NB4 (cell line): ENCODE results near the gene HES4.

ENCODE experiments used
- DNase-seq: peaks from one replicate; pipeline ENCODE4 v3.0.0; 2010; ENCODE audit warnings: low read depth
- H3K4me3 ChIP-seq: one replicate; pipeline ENCODE4 v1.5.1; 2011; ENCODE audit warnings: mild to moderate bottlenecking, low read depth, low read length, moderate library complexity
- MYC ChIP-seq: IDR thresholded peaks from 2 replicates; pipeline ENCODE4 v1.6.1; 2011; ENCODE audit warnings: low read depth, low read length
- POLR2A ChIP-seq: IDR thresholded peaks from 2 replicates; pipeline ENCODE4 v1.6.1; 2011; ENCODE audit warnings: mild to moderate bottlenecking; ENCODE audit not compliant: insufficient read length; ENCODE audit errors: extremely low read depth
- TF ChIP-seq, protein P1 (sequence below): IDR thresholded peaks from one replicate; pipeline ENCODE4 v1.5.1; 2012; ENCODE audit warnings: low read depth, low read length
- TF ChIP-seq, protein P2 (sequence below): IDR thresholded peaks from 2 replicates; pipeline ENCODE4 v1.6.1; 2011; ENCODE audit warnings: low read depth, low read length

HES4 gene

DNA sequence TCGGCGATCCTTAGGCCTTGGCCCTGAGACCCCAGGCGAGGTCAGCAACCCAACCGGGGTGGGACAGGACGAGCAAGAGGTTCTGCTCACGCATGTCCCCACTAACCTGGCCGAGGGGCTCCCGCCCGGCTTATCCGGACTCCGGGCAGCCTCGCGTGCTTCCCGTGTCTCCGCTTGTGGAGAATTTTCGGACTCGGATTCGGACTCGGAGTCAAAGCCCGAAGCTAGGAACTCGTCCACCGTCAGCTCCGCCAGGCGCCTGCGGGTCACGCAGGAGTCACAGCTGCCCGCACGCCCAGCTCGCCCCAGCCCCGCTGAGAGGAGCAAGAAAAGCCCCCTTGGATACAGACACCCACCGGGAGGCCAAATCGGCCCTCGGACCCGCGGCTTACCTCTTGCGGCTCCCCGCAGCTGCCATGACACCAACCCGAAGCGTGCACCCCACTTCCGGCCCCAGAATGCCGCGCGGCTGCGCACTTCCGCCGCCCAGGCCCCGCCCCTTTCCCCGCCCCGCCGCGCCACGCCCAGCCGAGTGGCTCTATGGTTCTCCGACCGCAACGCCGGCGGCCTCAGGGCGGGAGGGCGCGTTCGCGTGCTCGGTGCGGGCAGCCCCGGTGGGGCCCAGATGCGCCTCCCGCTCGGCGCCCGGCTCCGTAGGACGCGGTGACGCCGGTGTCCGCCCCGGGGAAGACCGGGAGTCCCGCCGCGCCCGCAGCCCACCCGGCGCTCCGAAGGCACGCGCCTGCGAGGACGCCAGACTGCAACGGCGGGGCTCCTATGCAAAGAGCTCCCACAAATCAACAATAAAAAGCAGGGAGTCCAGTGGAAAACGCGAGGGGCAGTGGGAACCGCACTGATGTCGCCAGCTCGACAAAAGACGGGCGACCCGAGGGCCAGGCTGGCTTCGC lies 40.8 kb downstream of the HES4 start, which contains the start of gene NOC2L:
Gene NOC2L (minus strand): TSS at position 434 of the 908 bp plus-strand sequence. CDS start 16 bp downstream, at position 418.
- TF ChIP-seq POLR2A = peak; percentile 57
- TF ChIP-seq, protein P1, sequence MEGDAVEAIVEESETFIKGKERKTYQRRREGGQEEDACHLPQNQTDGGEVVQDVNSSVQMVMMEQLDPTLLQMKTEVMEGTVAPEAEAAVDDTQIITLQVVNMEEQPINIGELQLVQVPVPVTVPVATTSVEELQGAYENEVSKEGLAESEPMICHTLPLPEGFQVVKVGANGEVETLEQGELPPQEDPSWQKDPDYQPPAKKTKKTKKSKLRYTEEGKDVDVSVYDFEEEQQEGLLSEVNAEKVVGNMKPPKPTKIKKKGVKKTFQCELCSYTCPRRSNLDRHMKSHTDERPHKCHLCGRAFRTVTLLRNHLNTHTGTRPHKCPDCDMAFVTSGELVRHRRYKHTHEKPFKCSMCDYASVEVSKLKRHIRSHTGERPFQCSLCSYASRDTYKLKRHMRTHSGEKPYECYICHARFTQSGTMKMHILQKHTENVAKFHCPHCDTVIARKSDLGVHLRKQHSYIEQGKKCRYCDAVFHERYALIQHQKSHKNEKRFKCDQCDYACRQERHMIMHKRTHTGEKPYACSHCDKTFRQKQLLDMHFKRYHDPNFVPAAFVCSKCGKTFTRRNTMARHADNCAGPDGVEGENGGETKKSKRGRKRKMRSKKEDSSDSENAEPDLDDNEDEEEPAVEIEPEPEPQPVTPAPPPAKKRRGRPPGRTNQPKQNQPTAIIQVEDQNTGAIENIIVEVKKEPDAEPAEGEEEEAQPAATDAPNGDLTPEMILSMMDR = no peak
- peak; percentile 88 for TF ChIP-seq MYC
- TF ChIP-seq, protein P2, sequence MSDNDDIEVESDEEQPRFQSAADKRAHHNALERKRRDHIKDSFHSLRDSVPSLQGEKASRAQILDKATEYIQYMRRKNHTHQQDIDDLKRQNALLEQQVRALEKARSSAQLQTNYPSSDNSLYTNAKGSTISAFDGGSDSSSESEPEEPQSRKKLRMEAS = peak; percentile 65
- peak within 1 kb of the TSS; percentile 98 for H3K4me3 ChIP-seq
- peak; percentile 90 for DNase-seq

DNA sequence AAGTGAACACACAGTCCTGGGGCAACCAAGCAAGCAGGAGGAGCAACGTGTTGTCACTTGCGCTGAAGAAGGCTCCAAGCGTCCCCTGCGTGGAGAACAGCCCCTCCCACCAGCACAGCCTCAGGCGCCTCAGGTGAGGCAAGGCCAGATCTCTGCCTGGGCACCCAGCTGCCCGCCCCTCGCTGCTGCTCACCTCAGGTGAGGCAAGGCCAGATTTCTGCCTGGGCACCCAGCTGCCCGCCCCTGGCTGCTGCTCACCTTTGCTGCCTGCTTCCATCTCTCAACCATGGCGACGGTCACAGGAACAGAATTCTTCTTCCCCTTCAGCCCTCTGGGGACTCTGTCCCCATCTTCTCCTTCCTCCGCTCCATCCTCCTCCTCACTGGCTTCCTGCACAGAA lies 43.3 kb downstream of the HES4 start:
- H3K4me3 ChIP-seq = no peak overlapping the region
- TF ChIP-seq POLR2A = no peak
- TF ChIP-seq, protein P1 = no peak
- TF ChIP-seq, protein P2 = no peak
- no peak for TF ChIP-seq MYC
- no peak for DNase-seq

- no peak overlapping the region for H3K4me3 ChIP-seq
- no peak for DNase-seq
- TF ChIP-seq POLR2A (no peak), MYC (no peak)
- TF ChIP-seq, protein P1 = no peak
- TF ChIP-seq, protein P2 = no peak
These were observed 44.4 kb downstream of the HES4 start for GRCh38 chr1:955474-955873.

DNA sequence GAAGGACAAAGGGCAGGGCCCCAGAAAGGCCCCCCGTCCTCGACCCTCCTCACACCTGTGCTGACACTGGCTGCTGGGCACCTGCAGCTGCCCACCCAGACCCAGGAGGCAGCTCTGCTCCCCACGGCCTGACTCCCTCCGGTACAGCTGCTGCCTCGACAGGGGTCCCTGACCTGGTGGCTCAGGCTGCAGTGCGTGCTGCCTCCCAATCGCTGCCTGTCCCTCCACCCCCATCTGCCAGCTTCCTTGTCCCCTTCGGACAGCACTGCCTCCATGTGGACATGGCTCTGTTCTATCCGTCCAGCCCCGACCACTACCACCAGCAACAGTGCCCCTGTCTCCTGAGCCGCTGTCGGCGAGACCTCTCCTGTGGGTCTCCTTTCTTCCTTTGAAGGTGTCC lies 45.0 kb downstream of the HES4 start:
- DNase-seq = no peak
- TF ChIP-seq MYC (no peak), POLR2A (no peak)
- TF ChIP-seq, protein P2 = no peak
- TF ChIP-seq, protein P1 = no peak

DNA sequence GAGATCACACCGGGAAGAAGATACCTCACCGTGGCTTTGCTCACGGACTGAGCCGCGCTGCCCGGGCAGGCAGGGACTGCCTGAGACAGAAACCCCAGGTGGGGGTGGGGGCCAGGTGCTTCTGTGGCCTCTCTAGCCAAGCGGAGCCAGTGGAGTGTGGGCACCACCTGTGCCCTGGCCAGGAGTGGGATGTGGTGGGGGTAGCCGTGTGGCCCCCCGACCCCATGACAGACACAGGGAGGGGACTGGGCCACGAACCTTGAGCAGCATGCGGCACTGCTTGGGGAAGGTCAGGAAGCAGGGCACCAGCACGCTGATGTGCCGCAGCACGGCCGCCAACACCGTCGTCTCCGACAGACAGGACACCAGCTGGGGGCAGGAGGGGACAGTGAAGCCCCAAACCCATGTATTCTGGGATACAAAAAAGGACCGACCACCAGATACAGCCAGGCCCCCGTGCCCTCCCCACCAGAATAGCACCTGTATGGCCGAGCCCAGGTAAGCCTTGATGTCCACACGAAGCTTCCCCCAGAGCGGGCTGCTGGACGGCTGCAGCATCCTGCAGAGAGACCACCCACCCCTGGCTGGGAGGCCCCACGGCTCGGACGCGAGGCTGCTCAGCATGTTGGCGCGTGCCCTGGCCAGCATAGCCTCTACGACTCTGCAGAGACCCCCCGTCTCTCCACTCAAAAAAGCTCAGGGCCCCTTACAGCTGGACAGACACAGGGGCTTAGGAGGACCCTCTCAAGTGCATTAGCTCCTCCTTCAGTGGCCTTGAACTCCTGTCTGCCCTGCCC lies 46.2 kb downstream of the HES4 start:
- no peak for DNase-seq
- H3K4me3 ChIP-seq = no peak overlapping the region
- TF ChIP-seq, protein P2 = no peak
- TF ChIP-seq, protein P1 = no peak
- TF ChIP-seq POLR2A (no peak), MYC (no peak)

More for the DNA sequence above, 45.0 kb downstream of the HES4 start:
- H3K4me3 ChIP-seq = no peak overlapping the region
